Activated B cell treated with CpG ODN at 0.5 μM for 24 hours (primary cell): ENCODE data around the gene CYS1. TPM values are rescaled to one million over a fixed set of nuclear protein-coding genes. Genes with fewer than 3 reads are reported as not detected.
A peak's percentile ranks its signal among the peaks of the same experiment; 100 is the strongest.

Source experiments
- ATAC-seq: fragments of 200-7000 bp; cut with Tn5 transposase; one replicate; pipeline ENCODE4 v1.10.0; 2021; ENCODE audit warnings: low read depth, mild to moderate bottlenecking, moderate library complexity
- CTCF ChIA-PET: fragments of 350-600 bp; sonication (Branson Sonifier 250); formaldehyde crosslinking; loops from one replicate; lab custom pipeline; 2021; ENCODE audit warnings: antibody characterized with exemption; lab: Charles Lee
- POLR2A ChIA-PET: fragments of 350-600 bp; sonication (Branson Sonifier 250); formaldehyde crosslinking; loops from one replicate; lab custom pipeline; 2021; ENCODE audit warnings: antibody characterized with exemption; lab: Charles Lee
- DNase-seq: peaks from one replicate; pipeline ENCODE4 v3.0.0; 2022
- H3K27ac Mint-ChIP-seq: one replicate; pipeline ENCODE4 v1.8.0; 2020; ENCODE audit warnings: mixed read lengths
- H3K27me3 Mint-ChIP-seq: one replicate; pipeline ENCODE4 v1.8.0; 2021; ENCODE audit warnings: mixed read lengths
- H3K36me3 Mint-ChIP-seq: one replicate; pipeline ENCODE4 v1.8.0; 2021; ENCODE audit warnings: low read depth, mixed read lengths
- H3K4me1 Mint-ChIP-seq: one replicate; pipeline ENCODE4 v1.8.0; 2021; ENCODE audit warnings: mixed read lengths
- H3K4me3 Mint-ChIP-seq: one replicate; pipeline ENCODE4 v1.8.0; 2020; ENCODE audit warnings: mild to moderate bottlenecking, mixed read lengths
- H3K9me3 Mint-ChIP-seq: one replicate; pipeline ENCODE4 v1.8.0; 2020; ENCODE audit warnings: mixed read lengths
- CTCF ChIP-seq: fragments of 200-600 bp; IDR thresholded peaks from one replicate; pipeline ENCODE4 v1.8.0; 2022; ENCODE audit warnings: antibody characterized with exemption, mild to moderate bottlenecking
- intact Hi-C: fragments of 100-400 bp; cut with micrococcal nuclease; formaldehyde crosslinking; loops from one replicate; pipeline ENCODE4 v1.15.1; 2024
- total RNA-seq: library from RNA; stranded (reverse); gene quantifications from 2 replicates; pipeline ENCODE4 v1.2.3, GENCODE V29; 2022

The CYS1 gene
- total RNA-seq, 1 donor from 2014 or later: 0.42 TPM

GRCh38 chr2:10041711-10042110 is 38.5 kb downstream of the CYS1 start:
- POLR2A ChIA-PET: interaction anchor here (1.1 to 4.8 kb wide), 4 partner anchors 12 to 406 kb away, joined by 3 to 52 read pairs (median 6); partner anchors contain the start of gene ODC1
- no peaks in the 10 kb centered on the region for H3K9me3 Mint-ChIP-seq

GRCh38 chr2:10039658-10040410 is 40.4 kb downstream of the CYS1 start:
- Mint-ChIP-seq H3K36me3 (no peaks in the 10 kb centered on the region), H3K4me1 (peaks cover 31% of the 10 kb centered on the region), H3K27me3 (no peaks in the 10 kb centered on the region), H3K4me3 (no peak overlapping the region), H3K27ac (no peak overlapping the region), H3K9me3 (no peaks in the 10 kb centered on the region)
- ATAC-seq (no peak), DNase-seq (no peak)
- POLR2A ChIA-PET: interaction anchor here (0.5 kb wide), 1 partner anchor 393 kb away, joined by 3 read pairs; no protein-coding TSS in a partner anchor
- CTCF ChIA-PET: interaction anchor here (0.6 to 2.1 kb wide), 3 partner anchors 9 to 56 kb away, joined by 3 to 5 read pairs (median 3); no protein-coding TSS in a partner anchor
- intact Hi-C loops: loop anchor here (5.0 kb wide), 2 partner anchors 772 to 1203 kb away; partner anchors contain the start of genes KIDINS220 and PDIA6
- TF ChIP-seq CTCF: no peak

More at GRCh38 chr2:10041711-10042110, 38.5 kb downstream of the CYS1 start:
- no peak for ATAC-seq
- peaks cover 23% of the 10 kb centered on the region for H3K4me1 Mint-ChIP-seq
- no peak for DNase-seq
- CTCF ChIA-PET: interaction anchor here (0.6 kb wide), 1 partner anchor 648 kb away, joined by 3 read pairs; the partner anchor contains the start of gene NOL10
- intact Hi-C loops: loop anchor here (2.0 to 5.0 kb wide), 4 partner anchors 261 to 1204 kb away; partner anchors contain the start of genes HPCAL1, KIDINS220, PDIA6 and YWHAQ
- H3K27me3 Mint-ChIP-seq: no peaks in the 10 kb centered on the region
- H3K4me3 Mint-ChIP-seq: peak overlapping the region; percentile 87
- H3K27ac Mint-ChIP-seq: no peak overlapping the region
- no peak for TF ChIP-seq CTCF
- H3K36me3 Mint-ChIP-seq: peaks cover 2% of the 10 kb centered on the region

- H3K4me3 Mint-ChIP-seq: no peak overlapping the region
- no peak for TF ChIP-seq CTCF
- intact Hi-C loops: no loop called here
- DNase-seq: no peak
- H3K27ac Mint-ChIP-seq: no peak overlapping the region
- no peaks in the 10 kb centered on the region for H3K27me3 Mint-ChIP-seq
- H3K4me1 Mint-ChIP-seq: peaks cover 28% of the 10 kb centered on the region
- ChIA-PET CTCF (interaction anchor here (0.9 to 2.1 kb wide), 3 partner anchors 10 to 55 kb away, joined by 3 to 5 read pairs (median 3); no protein-coding TSS in a partner anchor), POLR2A (interaction anchor here (0.9 kb wide), 1 partner anchor 10 kb away, joined by 3 read pairs; no protein-coding TSS in a partner anchor)
- H3K36me3 Mint-ChIP-seq: no peaks in the 10 kb centered on the region
- no peaks in the 10 kb centered on the region for H3K9me3 Mint-ChIP-seq
- no peak for ATAC-seq
Measured at GRCh38 chr2:10038716-10039115, 41.5 kb downstream of the CYS1 start.

GRCh38 chr2:10038123-10038522 is 42.1 kb downstream of the CYS1 start:
- Mint-ChIP-seq H3K36me3 (no peaks in the 10 kb centered on the region), H3K9me3 (no peaks in the 10 kb centered on the region), H3K4me3 (no peak overlapping the region), H3K4me1 (peaks cover 28% of the 10 kb centered on the region), H3K27me3 (no peaks in the 10 kb centered on the region), H3K27ac (no peak overlapping the region)
- DNase-seq (no peak), ATAC-seq (no peak)
- TF ChIP-seq CTCF: no peak
- ChIA-PET POLR2A (interaction anchor here (0.9 kb wide), 1 partner anchor 9 kb away, joined by 3 read pairs; no protein-coding TSS in a partner anchor), CTCF (interaction anchor here (0.9 to 2.1 kb wide), 2 partner anchors 9 to 54 kb away, joined by 3 to 5 read pairs; no protein-coding TSS in a partner anchor)
- intact Hi-C loops: no loop called here
